GM23338 (cell line): Measurements from ENCODE around the gene PPM1N. TPM values are rescaled to one million over a fixed set of nuclear protein-coding genes. Genes with fewer than 3 reads are reported as not detected.

Experiments used
- ATAC-seq: fragments of 200-7000 bp; cut with Tn5 transposase; 3 replicates; pipeline ENCODE4 v1.9.1; 2020
- DNase-seq: peaks from one replicate; pipeline ENCODE4 v3.0.0-alpha.2; 2015; ENCODE audit warnings: low spot score
- H2AFZ ChIP-seq: fragments of 200-600 bp; sonication (generic); 2 replicates; pipeline ENCODE4 v1.8.0; 2016; ENCODE audit warnings: antibody characterized with exemption, mild to moderate bottlenecking, moderate library complexity
- H3F3A ChIP-seq: fragments of 200-600 bp; sonication (generic); replicated peaks from 2 replicates; pipeline ENCODE4 v1.8.0; 2017; ENCODE audit warnings: antibody characterized with exemption, mixed run types, low read depth
- H3K27ac ChIP-seq: fragments of 200-600 bp; sonication (generic); 2 replicates; pipeline ENCODE4 v1.6.1; 2016; ENCODE audit warnings: low read depth
- H3K27me3 ChIP-seq: fragments of 200-600 bp; sonication (generic); 2 replicates; pipeline ENCODE4 v1.8.0; 2016; ENCODE audit warnings: mild to moderate bottlenecking, mixed run types, moderate library complexity; ENCODE audit not compliant: insufficient read depth
- H3K36me3 ChIP-seq: fragments of 200-600 bp; sonication (generic); 2 replicates; pipeline ENCODE4 v1.8.0; 2016; ENCODE audit warnings: mild to moderate bottlenecking; ENCODE audit not compliant: insufficient read depth
- H3K4me1 ChIP-seq: fragments of 200-600 bp; sonication (generic); 2 replicates; pipeline ENCODE4 v1.8.0; 2016; ENCODE audit warnings: mild to moderate bottlenecking, moderate library complexity; ENCODE audit not compliant: insufficient read depth
- H3K4me2 ChIP-seq: fragments of 200-600 bp; sonication (generic); 2 replicates; pipeline ENCODE4 v1.7.1; 2017; ENCODE audit warnings: mixed run types
- H3K4me3 ChIP-seq: fragments of 200-600 bp; sonication (generic); 2 replicates; pipeline ENCODE4 v1.6.1; 2016; ENCODE audit warnings: mixed run types
- H3K79me2 ChIP-seq: fragments of 200-600 bp; sonication (generic); replicated peaks from 2 replicates; pipeline ENCODE4 v1.8.0; 2017; ENCODE audit warnings: mild to moderate bottlenecking; ENCODE audit not compliant: insufficient read depth
- H3K9me2 ChIP-seq: fragments of 200-600 bp; sonication (generic); 2 replicates; pipeline ENCODE4 v1.8.0; 2017; ENCODE audit not compliant: insufficient read depth
- H4K20me1 ChIP-seq: fragments of 200-600 bp; sonication (generic); replicated peaks from 2 replicates; pipeline ENCODE4 v1.8.0; 2017; ENCODE audit warnings: mild to moderate bottlenecking; ENCODE audit not compliant: insufficient read depth
- H3K27ac Mint-ChIP-seq: 2 replicates; pipeline ENCODE4 v1.8.0; 2020; ENCODE audit warnings: inconsistent platforms, mild to moderate bottlenecking, moderate library complexity, mixed read lengths
- H3K27me3 Mint-ChIP-seq: 3 replicates; pipeline ENCODE4 v1.8.0; 2022; ENCODE audit warnings: low read depth, mild to moderate bottlenecking, moderate library complexity, mixed read lengths, inconsistent platforms; ENCODE audit not compliant: insufficient read depth, poor library complexity
- H3K36me3 Mint-ChIP-seq: 3 replicates; pipeline ENCODE4 v1.8.0; 2021; ENCODE audit warnings: low read depth, mild to moderate bottlenecking, inconsistent platforms, moderate library complexity, mixed read lengths
- H3K4me1 Mint-ChIP-seq: 3 replicates; pipeline ENCODE4 v1.8.0; 2020; ENCODE audit warnings: mild to moderate bottlenecking, inconsistent platforms, mixed read lengths
- H3K4me3 Mint-ChIP-seq: 3 replicates; pipeline ENCODE4 v1.8.0; 2021; ENCODE audit warnings: moderate library complexity, mild to moderate bottlenecking, inconsistent platforms, mixed read lengths
- H3K9me3 Mint-ChIP-seq: 3 replicates; pipeline ENCODE4 v1.8.0; 2020; ENCODE audit warnings: moderate library complexity, mild to moderate bottlenecking, inconsistent platforms, mixed read lengths
- CREB1 ChIP-seq: fragments of 250-450 bp; sonication (Bioruptor Pico); IDR thresholded peaks from 2 replicates; pipeline ENCODE4 v1.5.0; 2020; ENCODE audit warnings: low read depth, mild to moderate bottlenecking, moderate library complexity
- EZH2 ChIP-seq: fragments of 200-600 bp; sonication (generic); IDR thresholded peaks from one replicate; pipeline ENCODE4 v1.8.0; 2017; ENCODE audit warnings: antibody characterized with exemption, mild to moderate bottlenecking, low read depth; ENCODE audit not compliant: unreplicated experiment
- EZH2phosphoT487 ChIP-seq: fragments of 200-600 bp; sonication (generic); IDR thresholded peaks from one replicate; pipeline ENCODE4 v1.8.1; 2018; ENCODE audit warnings: antibody characterized with exemption; ENCODE audit not compliant: unreplicated experiment
- NANOG ChIP-seq: IDR thresholded peaks from 2 replicates; pipeline ENCODE4 v1.6.1; 2016; ENCODE audit warnings: antibody characterized with exemption, borderline replicate concordance
- POLR2AphosphoS5 ChIP-seq: IDR thresholded peaks from 2 replicates; pipeline ENCODE4 v1.6.1; 2016; ENCODE audit warnings: antibody characterized with exemption, low read depth
- ZNF331 ChIP-seq: fragments of 250-450 bp; sonication (Bioruptor Pico); IDR thresholded peaks from 2 replicates; pipeline ENCODE4 v1.5.0; 2020; ENCODE audit warnings: low read depth, mild to moderate bottlenecking, moderate library complexity
- polyA plus RNA-seq: library from polyadenylated mRNA; unstranded; fragments of >200 nt; fragmentation: Nextera tagmentation; extraction: Ambion mirVana; gene quantifications from 2 replicates; pipeline ENCODE4 v1.2.1, GENCODE V29; 2016
- total RNA-seq: library from RNA; depleted of rRNA; stranded (reverse); fragments of >200 nt; shearing (Covaris generic); gene quantifications from 2 replicates; pipeline ENCODE4 v1.2.3, GENCODE V29; 2014
- TF ChIP-seq, protein P1 (sequence below), 2 experiments: fragments of 200-600 bp in 1 of 2; sonication (generic) in 1 of 2; conservative IDR thresholded peaks; 2 replicates each; pipeline versions ENCODE4 v1.5.1 to v1.6.1; 2016 to 2017; ENCODE audit warnings: antibody characterized with exemption in 2 of 2, low read depth in 2 of 2, mild to moderate bottlenecking in 2 of 2, moderate library complexity in 1 of 2

Gene PPM1N
- total and polyA plus RNA-seq, 2 experiments from 2014 or later = 15.2 to 25.1 TPM

DNA sequence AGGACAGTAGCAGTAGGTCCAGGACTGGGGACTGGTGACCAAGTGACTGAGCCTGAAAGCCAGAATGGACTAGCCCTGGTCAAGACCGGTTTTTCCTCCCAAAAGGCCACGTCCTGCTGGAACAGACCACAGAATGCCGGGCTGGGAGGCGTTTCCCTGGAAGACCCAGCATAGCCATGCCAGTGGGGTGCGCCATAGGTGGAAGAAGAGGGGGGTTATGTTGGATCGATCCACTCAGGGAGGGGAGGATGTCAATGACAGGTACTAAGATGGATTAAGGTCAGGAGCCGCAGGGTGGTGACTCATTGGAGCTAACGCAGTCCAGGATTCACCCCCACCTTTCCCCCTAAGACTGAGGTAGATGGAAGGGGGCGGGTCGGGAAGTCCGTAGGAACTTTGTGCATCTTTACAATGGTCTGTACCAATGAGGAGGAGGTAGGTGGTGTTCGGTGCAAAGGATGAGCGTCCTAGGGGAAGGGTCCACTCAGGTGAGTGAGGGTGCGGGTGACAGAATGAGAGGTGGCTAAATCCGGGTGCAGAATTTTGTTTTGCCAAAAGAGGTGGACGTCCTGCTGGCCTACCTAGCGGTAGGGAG lies 30.0 kb downstream of the PPM1N start:
- peaks cover 26% of the 10 kb centered on the region for H3K27me3 ChIP-seq
- DNase-seq (peak; percentile 85), ATAC-seq (peak; percentile 36)
- H3K4me2 ChIP-seq = peak overlapping the region; percentile 83
- Mint-ChIP-seq H3K27me3 (peaks cover 33% of the 10 kb centered on the region), H3K27ac (peak overlapping the region; percentile 42), H3K36me3 (peaks cover 55% of the 10 kb centered on the region), H3K4me1 (peaks cover 18% of the 10 kb centered on the region), H3K9me3 (peaks cover 16% of the 10 kb centered on the region), H3K4me3 (peak overlapping the region; percentile 78)
- H3K4me3 ChIP-seq = peak overlapping the region; percentile 65
- TF ChIP-seq CREB1 (no peak), POLR2AphosphoS5 (peak; percentile 35; the same call in 1 of the 2 replicates)
- TF ChIP-seq, protein P1, sequence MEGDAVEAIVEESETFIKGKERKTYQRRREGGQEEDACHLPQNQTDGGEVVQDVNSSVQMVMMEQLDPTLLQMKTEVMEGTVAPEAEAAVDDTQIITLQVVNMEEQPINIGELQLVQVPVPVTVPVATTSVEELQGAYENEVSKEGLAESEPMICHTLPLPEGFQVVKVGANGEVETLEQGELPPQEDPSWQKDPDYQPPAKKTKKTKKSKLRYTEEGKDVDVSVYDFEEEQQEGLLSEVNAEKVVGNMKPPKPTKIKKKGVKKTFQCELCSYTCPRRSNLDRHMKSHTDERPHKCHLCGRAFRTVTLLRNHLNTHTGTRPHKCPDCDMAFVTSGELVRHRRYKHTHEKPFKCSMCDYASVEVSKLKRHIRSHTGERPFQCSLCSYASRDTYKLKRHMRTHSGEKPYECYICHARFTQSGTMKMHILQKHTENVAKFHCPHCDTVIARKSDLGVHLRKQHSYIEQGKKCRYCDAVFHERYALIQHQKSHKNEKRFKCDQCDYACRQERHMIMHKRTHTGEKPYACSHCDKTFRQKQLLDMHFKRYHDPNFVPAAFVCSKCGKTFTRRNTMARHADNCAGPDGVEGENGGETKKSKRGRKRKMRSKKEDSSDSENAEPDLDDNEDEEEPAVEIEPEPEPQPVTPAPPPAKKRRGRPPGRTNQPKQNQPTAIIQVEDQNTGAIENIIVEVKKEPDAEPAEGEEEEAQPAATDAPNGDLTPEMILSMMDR (conservative IDR thresholded peaks at IDR 0.05; ENCODE audit: low read depth in 2 of 2) = 0 out of 4 replicates have a peak, but pooled peaks of 1 of the 2 experiments have one; percentile 0
- H3K27ac ChIP-seq = peak overlapping the region; percentile 7; the same call in 1 of the 2 replicates
- H3K9me2 ChIP-seq = no peaks in the 10 kb centered on the region
- H3K79me2 ChIP-seq = no peaks in the 10 kb centered on the region
- peaks cover 32% of the 10 kb centered on the region for H3F3A ChIP-seq
- peaks cover 20% of the 10 kb centered on the region for H4K20me1 ChIP-seq
- no peak overlapping the region for H2AFZ ChIP-seq
- peaks cover 7% of the 10 kb centered on the region for H3K4me1 ChIP-seq
- peaks cover 20% of the 10 kb centered on the region for H3K36me3 ChIP-seq

DNA sequence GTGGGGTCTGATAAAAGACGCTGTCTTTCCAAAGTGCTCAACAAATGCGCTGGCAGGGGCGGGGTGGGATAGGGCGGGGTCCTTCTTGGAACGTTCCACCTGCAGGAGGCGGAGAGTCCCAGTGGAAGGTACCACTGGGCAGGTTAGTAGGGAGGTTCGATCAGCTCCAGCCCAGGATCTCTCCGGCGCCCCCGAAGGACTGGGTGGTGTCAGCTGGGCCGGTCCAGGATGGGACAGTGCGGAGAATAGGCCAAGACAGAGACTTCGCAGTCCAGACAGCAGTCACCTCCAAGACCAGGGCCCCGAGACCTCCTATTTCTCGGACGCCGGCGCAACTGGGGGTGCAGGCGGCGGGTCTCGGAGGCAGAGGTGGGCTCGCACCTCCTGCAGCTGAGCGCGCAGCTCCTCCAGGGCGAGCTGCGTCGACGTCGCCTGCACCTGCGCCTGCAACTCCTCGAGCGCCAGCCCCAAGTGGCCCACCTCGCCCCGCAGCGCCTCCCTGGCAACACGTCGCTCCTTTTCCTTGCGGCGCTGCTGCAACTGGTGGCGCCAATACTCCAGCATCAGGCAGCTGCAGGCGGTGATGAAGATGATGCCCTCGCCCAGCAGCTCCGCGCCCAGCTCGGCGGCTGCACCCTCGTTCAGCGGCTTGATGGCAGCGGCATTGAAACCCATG lies 30.6 kb downstream of the PPM1N start:
- Histone ChIP-seq H3K36me3 (peaks cover 20% of the 10 kb centered on the region), H3K9me2 (no peaks in the 10 kb centered on the region), H2AFZ (peak overlapping the region; percentile 99), H3K4me3 (peak overlapping the region; percentile 65), H3K79me2 (no peaks in the 10 kb centered on the region), H3K4me1 (peaks cover 7% of the 10 kb centered on the region), H3K27me3 (peaks cover 26% of the 10 kb centered on the region), H3K27ac (no peak overlapping the region), H4K20me1 (peaks cover 20% of the 10 kb centered on the region), H3K4me2 (peak overlapping the region; percentile 83), H3F3A (peaks cover 32% of the 10 kb centered on the region)
- peak; percentile 83 for ATAC-seq
- Mint-ChIP-seq H3K27ac (peak overlapping the region; percentile 42), H3K4me1 (peaks cover 16% of the 10 kb centered on the region), H3K36me3 (peaks cover 48% of the 10 kb centered on the region), H3K4me3 (peak overlapping the region; percentile 78), H3K27me3 (peaks cover 33% of the 10 kb centered on the region), H3K9me3 (peaks cover 16% of the 10 kb centered on the region)
- no peak for TF ChIP-seq EZH2
- no peak for TF ChIP-seq NANOG
- 0 out of 2 replicates have a peak, but pooled peaks have one; percentile 1 for TF ChIP-seq CREB1
- TF ChIP-seq, protein P1 (conservative IDR thresholded peaks at IDR 0.05; ENCODE audit: low read depth in 2 of 2) = peak in 1 of 2 experiments; percentile 55; a peak in 2 of 4 replicates
- no peak for TF ChIP-seq EZH2phosphoT487
- no peak for TF ChIP-seq ZNF331 (CRISPR knock-in tag)
- peak; percentile 97 for DNase-seq
